ENCODE data around the gene PGLYRP2.
A peak's percentile ranks its signal among the peaks of the same experiment; 100 is the strongest.
"Not testable (repeated sequence)": the region's sequence is repeated elsewhere in the genome, so short reads cannot be mapped to it uniquely, and the experiment has no call there.

PGLYRP2 gene

GRCh38 chr19:15487038-15487437 lies 7.7 kb upstream of the PGLYRP2 start:
- Histone ChIP-seq H3K27me3 (ENCODE audit: control insufficient read depth in 3 of 3, insufficient read depth in 3 of 3, low read depth in 1 of 3, low read length in 3 of 3) (no peaks in the 10 kb centered on the region), H3K9ac (ENCODE audit: low read depth, low read length, poor library complexity) (no peak overlapping the region), H3K4ac (ENCODE audit: low read length) (no peak overlapping the region), H3K4me1 (ENCODE audit: control insufficient read depth in 2 of 2, insufficient read depth in 1 of 2, low read depth in 1 of 2, low read length in 2 of 2) (no peaks in the 10 kb centered on the region), H3K4me3 (ENCODE audit: low read length in 2 of 2) (no peak overlapping the region), H3K9me3 (replicated peaks in 1 of 2; ENCODE audit: control insufficient read depth in 2 of 2, insufficient read depth in 1 of 2, low read depth in 1 of 2, low read length in 2 of 2) (peaks cover 0 to 9% of the 10 kb centered on the region in 2 donors), H2BK5ac (ENCODE audit: low read length) (no peak overlapping the region), H2BK12ac (ENCODE audit: low read length) (no peak overlapping the region), H3K14ac (ENCODE audit: low read length) (no peak overlapping the region), H2AFZ (ENCODE audit: low read length) (no peak overlapping the region), H3K4me2 (ENCODE audit: insufficient read depth, low read length, poor library complexity, severe bottlenecking) (no peak overlapping the region), H3K36me3 (replicated peaks in 1 of 2; ENCODE audit: control insufficient read depth in 2 of 2, insufficient read depth in 2 of 2, low read length in 2 of 2) (no peaks in the 10 kb centered on the region), H3K23ac (ENCODE audit: low read depth, low read length, poor library complexity) (no peak overlapping the region), H4K91ac (ENCODE audit: low read depth, low read length, poor library complexity) (no peak overlapping the region), H3K18ac (ENCODE audit: low read length) (no peak overlapping the region), H2AK5ac (ENCODE audit: low read depth, low read length) (no peak overlapping the region), H3K79me1 (ENCODE audit: low read depth, low read length) (no peaks in the 10 kb centered on the region), H3K27ac (replicated peaks; ENCODE audit: low read length) (no peak overlapping the region), H2BK120ac (ENCODE audit: low read depth, low read length) (no peak overlapping the region), H4K8ac (ENCODE audit: low read depth, low read length) (no peak overlapping the region), H2BK15ac (ENCODE audit: low read length) (no peak overlapping the region)
- WGBS, 2 donors (ENCODE audit: extremely low coverage in 2 of 2, insufficient read length in 2 of 2, insufficient replicate concordance in 1 of 2): no CpG with 5 or more reads among the region's 4 CpGs
- DNase-seq (ENCODE audit: low spot score): no peak

- H3K9ac ChIP-seq (ENCODE audit: low read depth, low read length, poor library complexity); DNase-seq (ENCODE audit: low spot score); H2AK5ac ChIP-seq (ENCODE audit: low read depth, low read length); H3K14ac ChIP-seq (ENCODE audit: low read length); H2BK15ac ChIP-seq (ENCODE audit: low read length); H3K18ac ChIP-seq (ENCODE audit: low read length); H3K4me1 ChIP-seq (ENCODE audit: control insufficient read depth in 2 of 2, insufficient read depth in 1 of 2, low read depth in 1 of 2, low read length in 2 of 2); H4K91ac ChIP-seq (ENCODE audit: low read depth, low read length, poor library complexity); H3K4ac ChIP-seq (ENCODE audit: low read length); H3K4me3 ChIP-seq (ENCODE audit: low read length in 2 of 2); H2BK120ac ChIP-seq (ENCODE audit: low read depth, low read length); H3K79me1 ChIP-seq (ENCODE audit: low read depth, low read length); H2BK12ac ChIP-seq (ENCODE audit: low read length); H3K27me3 ChIP-seq (ENCODE audit: control insufficient read depth in 3 of 3, insufficient read depth in 3 of 3, low read depth in 1 of 3, low read length in 3 of 3); H3K36me3 ChIP-seq (replicated peaks in 1 of 2; ENCODE audit: control insufficient read depth in 2 of 2, insufficient read depth in 2 of 2, low read length in 2 of 2); H2BK5ac ChIP-seq (ENCODE audit: low read length); H3K23ac ChIP-seq (ENCODE audit: low read depth, low read length, poor library complexity); H2AFZ ChIP-seq (ENCODE audit: low read length); H3K9me3 ChIP-seq (replicated peaks in 1 of 2; ENCODE audit: control insufficient read depth in 2 of 2, insufficient read depth in 1 of 2, low read depth in 1 of 2, low read length in 2 of 2); H3K4me2 ChIP-seq (ENCODE audit: insufficient read depth, low read length, poor library complexity, severe bottlenecking); H4K8ac ChIP-seq (ENCODE audit: low read depth, low read length); H3K27ac ChIP-seq (replicated peaks; ENCODE audit: low read length): not testable (repeated sequence)
- no CpG with 5 or more reads among the region's 5 CpGs for WGBS, 2 donors (ENCODE audit: extremely low coverage in 2 of 2, insufficient read length in 2 of 2, insufficient replicate concordance in 1 of 2)
These were observed 6.5 kb upstream of the PGLYRP2 start for GRCh38 chr19:15485768-15486167.

GRCh38 chr19:15480996-15481395 lies 1.7 kb upstream of the PGLYRP2 start:
- not testable (repeated sequence) for H2AFZ ChIP-seq (ENCODE audit: low read length); H2BK5ac ChIP-seq (ENCODE audit: low read length); H3K36me3 ChIP-seq (replicated peaks in 1 of 2; ENCODE audit: control insufficient read depth in 2 of 2, insufficient read depth in 2 of 2, low read length in 2 of 2); H4K8ac ChIP-seq (ENCODE audit: low read depth, low read length); H3K79me1 ChIP-seq (ENCODE audit: low read depth, low read length); H3K4me3 ChIP-seq (ENCODE audit: low read length in 2 of 2); H2AK5ac ChIP-seq (ENCODE audit: low read depth, low read length); H2BK12ac ChIP-seq (ENCODE audit: low read length); H3K27ac ChIP-seq (replicated peaks; ENCODE audit: low read length); H3K4me1 ChIP-seq (ENCODE audit: control insufficient read depth in 2 of 2, insufficient read depth in 1 of 2, low read depth in 1 of 2, low read length in 2 of 2); DNase-seq (ENCODE audit: low spot score); H3K14ac ChIP-seq (ENCODE audit: low read length); H3K27me3 ChIP-seq (ENCODE audit: control insufficient read depth in 3 of 3, insufficient read depth in 3 of 3, low read depth in 1 of 3, low read length in 3 of 3); H3K4ac ChIP-seq (ENCODE audit: low read length); H3K18ac ChIP-seq (ENCODE audit: low read length); H4K91ac ChIP-seq (ENCODE audit: low read depth, low read length, poor library complexity); H3K9ac ChIP-seq (ENCODE audit: low read depth, low read length, poor library complexity); H2BK15ac ChIP-seq (ENCODE audit: low read length); H3K4me2 ChIP-seq (ENCODE audit: insufficient read depth, low read length, poor library complexity, severe bottlenecking); H2BK120ac ChIP-seq (ENCODE audit: low read depth, low read length); H3K23ac ChIP-seq (ENCODE audit: low read depth, low read length, poor library complexity)
- WGBS, 2 donors (ENCODE audit: extremely low coverage in 2 of 2, insufficient read length in 2 of 2, insufficient replicate concordance in 1 of 2): no CpG with 5 or more reads among the region's 7 CpGs
- peaks cover 0 to 15% of the 10 kb centered on the region in 2 donors for H3K9me3 ChIP-seq (replicated peaks in 1 of 2; ENCODE audit: control insufficient read depth in 2 of 2, insufficient read depth in 1 of 2, low read depth in 1 of 2, low read length in 2 of 2)

GRCh38 chr19:15476325-15476724 lies 3.0 kb downstream of the PGLYRP2 start:
- no peak overlapping the region for H3K23ac ChIP-seq (ENCODE audit: low read depth, low read length, poor library complexity)
- H3K4me3 ChIP-seq (ENCODE audit: low read length in 2 of 2): no peak overlapping the region
- no peak overlapping the region for H3K4ac ChIP-seq (ENCODE audit: low read length)
- no peak overlapping the region for H3K18ac ChIP-seq (ENCODE audit: low read length)
- no peaks in the 10 kb centered on the region for H3K79me1 ChIP-seq (ENCODE audit: low read depth, low read length)
- no CpG with 5 or more reads among the region's 5 CpGs for WGBS, 2 donors (ENCODE audit: extremely low coverage in 2 of 2, insufficient read length in 2 of 2, insufficient replicate concordance in 1 of 2)
- H3K4me2 ChIP-seq (ENCODE audit: insufficient read depth, low read length, poor library complexity, severe bottlenecking): no peak overlapping the region
- no peaks in the 10 kb centered on the region for H3K4me1 ChIP-seq (ENCODE audit: control insufficient read depth in 2 of 2, insufficient read depth in 1 of 2, low read depth in 1 of 2, low read length in 2 of 2)
- peak overlapping the region; percentile 10 for H3K9ac ChIP-seq (ENCODE audit: low read depth, low read length, poor library complexity)
- H3K27ac ChIP-seq (replicated peaks; ENCODE audit: low read length): no peak overlapping the region
- H2BK120ac ChIP-seq (ENCODE audit: low read depth, low read length): no peak overlapping the region
- no peak overlapping the region for H3K14ac ChIP-seq (ENCODE audit: low read length)
- no peak overlapping the region for H4K8ac ChIP-seq (ENCODE audit: low read depth, low read length)
- H2AK5ac ChIP-seq (ENCODE audit: low read depth, low read length): no peak overlapping the region
- no peak overlapping the region for H2BK12ac ChIP-seq (ENCODE audit: low read length)
- no peak for DNase-seq (ENCODE audit: low spot score)
- peaks cover 0 to 14% of the 10 kb centered on the region in 2 donors for H3K9me3 ChIP-seq (replicated peaks in 1 of 2; ENCODE audit: control insufficient read depth in 2 of 2, insufficient read depth in 1 of 2, low read depth in 1 of 2, low read length in 2 of 2)
- no peaks in the 10 kb centered on the region for H3K36me3 ChIP-seq (replicated peaks in 1 of 2; ENCODE audit: control insufficient read depth in 2 of 2, insufficient read depth in 2 of 2, low read length in 2 of 2)
- peaks cover 0 to 13% (median 0%) of the 10 kb centered on the region in 3 experiments for H3K27me3 ChIP-seq (ENCODE audit: control insufficient read depth in 3 of 3, insufficient read depth in 3 of 3, low read depth in 1 of 3, low read length in 3 of 3)
- H2BK5ac ChIP-seq (ENCODE audit: low read length): no peak overlapping the region
- no peak overlapping the region for H4K91ac ChIP-seq (ENCODE audit: low read depth, low read length, poor library complexity)
- H2BK15ac ChIP-seq (ENCODE audit: low read length): no peak overlapping the region
- H2AFZ ChIP-seq (ENCODE audit: low read length): no peak overlapping the region
